Gastrocnemius medialis (tissue), 4 donors: ENCODE results near the gene MFSD6.

Source experiments
- POLR2A ChIP-seq, 2 donors: fragments of 450-650 bp; IDR thresholded peaks; one replicate each; pipeline ENCODE4 v1.6.1; 2017; ENCODE audit warnings: antibody characterized with exemption in 2 of 2, mild to moderate bottlenecking in 2 of 2, moderate library complexity in 2 of 2
- TF ChIP-seq, protein P1 (sequence below), 5 experiments: fragments of 450-650 bp in 3 of 5; fragments of 200-600 bp in 2 of 5; sonication (generic) in 2 of 5; IDR thresholded peaks in 4 of 5; conservative IDR thresholded peaks in 1 of 5; 1 replicate in 4 of 5; 2 replicates in 1 of 5; pipeline ENCODE4 v1.5.1; 2016 to 2019; ENCODE audit warnings: antibody characterized with exemption in 5 of 5, mild to moderate bottlenecking in 3 of 5, moderate library complexity in 3 of 5

DNA sequence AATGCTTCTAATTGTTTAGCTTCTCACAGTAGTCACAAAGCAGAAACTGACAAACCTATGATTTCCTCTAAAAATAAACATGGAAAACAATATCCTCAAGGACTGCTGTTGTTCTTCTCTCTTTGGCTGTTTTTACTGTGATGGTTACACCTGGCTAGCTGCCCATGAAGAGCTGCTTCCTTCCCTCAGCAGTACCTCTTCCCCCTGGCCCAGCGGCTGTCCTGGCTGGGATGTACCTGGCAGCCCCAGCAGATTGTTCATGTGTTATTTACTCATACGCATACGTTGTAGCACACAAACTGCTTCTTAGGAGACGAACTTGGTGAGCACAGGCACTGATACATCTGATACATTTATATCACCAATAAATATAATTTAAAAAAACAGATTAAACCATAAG lies 99.0 kb downstream of the MFSD6 start:
- TF ChIP-seq, protein P1, sequence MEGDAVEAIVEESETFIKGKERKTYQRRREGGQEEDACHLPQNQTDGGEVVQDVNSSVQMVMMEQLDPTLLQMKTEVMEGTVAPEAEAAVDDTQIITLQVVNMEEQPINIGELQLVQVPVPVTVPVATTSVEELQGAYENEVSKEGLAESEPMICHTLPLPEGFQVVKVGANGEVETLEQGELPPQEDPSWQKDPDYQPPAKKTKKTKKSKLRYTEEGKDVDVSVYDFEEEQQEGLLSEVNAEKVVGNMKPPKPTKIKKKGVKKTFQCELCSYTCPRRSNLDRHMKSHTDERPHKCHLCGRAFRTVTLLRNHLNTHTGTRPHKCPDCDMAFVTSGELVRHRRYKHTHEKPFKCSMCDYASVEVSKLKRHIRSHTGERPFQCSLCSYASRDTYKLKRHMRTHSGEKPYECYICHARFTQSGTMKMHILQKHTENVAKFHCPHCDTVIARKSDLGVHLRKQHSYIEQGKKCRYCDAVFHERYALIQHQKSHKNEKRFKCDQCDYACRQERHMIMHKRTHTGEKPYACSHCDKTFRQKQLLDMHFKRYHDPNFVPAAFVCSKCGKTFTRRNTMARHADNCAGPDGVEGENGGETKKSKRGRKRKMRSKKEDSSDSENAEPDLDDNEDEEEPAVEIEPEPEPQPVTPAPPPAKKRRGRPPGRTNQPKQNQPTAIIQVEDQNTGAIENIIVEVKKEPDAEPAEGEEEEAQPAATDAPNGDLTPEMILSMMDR (IDR thresholded peaks at IDR 0.05 in 4 of 5, conservative IDR thresholded peaks at IDR 0.05 in 1 of 5), result no peak
- TF ChIP-seq POLR2A (IDR thresholded peaks at IDR 0.05), result no peak
